WERI-Rb-1 (cell line): ENCODE measurements around the gene MYO3A.

Source experiments
- DNase-seq: peaks from one replicate; pipeline ENCODE4 v3.0.0-alpha.2; 2020
- H3K27ac ChIP-seq: fragments of 250-450 bp; sonication (Bioruptor Pico); 2 replicates; pipeline ENCODE4 v1.5.1; 2020; ENCODE audit warnings: mild to moderate bottlenecking, moderate library complexity
- H3K27me3 ChIP-seq: fragments of 250-450 bp; sonication (Bioruptor Pico); 2 replicates; pipeline ENCODE4 v1.5.1; 2021; ENCODE audit warnings: mild to moderate bottlenecking, low read depth, moderate library complexity; ENCODE audit not compliant: insufficient read depth, severe bottlenecking
- H3K36me3 ChIP-seq: fragments of 250-450 bp; sonication (Bioruptor Pico); 2 replicates; pipeline ENCODE4 v1.5.1; 2020; ENCODE audit warnings: mild to moderate bottlenecking, moderate library complexity
- H3K4me3 ChIP-seq: 2 replicates; pipeline ENCODE4 v1.5.1; 2011; ENCODE audit warnings: low read depth, mild to moderate bottlenecking, control low read depth, low read length
- H3K9me3 ChIP-seq: fragments of 250-450 bp; sonication (Bioruptor Pico); 2 replicates; pipeline ENCODE4 v1.5.1; 2021; ENCODE audit warnings: mild to moderate bottlenecking, moderate library complexity; ENCODE audit not compliant: severe bottlenecking
- CTCF ChIP-seq: IDR thresholded peaks from 2 replicates; pipeline ENCODE4 v1.5.1; 2011; ENCODE audit warnings: low read depth, mild to moderate bottlenecking, control low read depth, inconsistent platforms, low read length

Gene MYO3A

DNA sequence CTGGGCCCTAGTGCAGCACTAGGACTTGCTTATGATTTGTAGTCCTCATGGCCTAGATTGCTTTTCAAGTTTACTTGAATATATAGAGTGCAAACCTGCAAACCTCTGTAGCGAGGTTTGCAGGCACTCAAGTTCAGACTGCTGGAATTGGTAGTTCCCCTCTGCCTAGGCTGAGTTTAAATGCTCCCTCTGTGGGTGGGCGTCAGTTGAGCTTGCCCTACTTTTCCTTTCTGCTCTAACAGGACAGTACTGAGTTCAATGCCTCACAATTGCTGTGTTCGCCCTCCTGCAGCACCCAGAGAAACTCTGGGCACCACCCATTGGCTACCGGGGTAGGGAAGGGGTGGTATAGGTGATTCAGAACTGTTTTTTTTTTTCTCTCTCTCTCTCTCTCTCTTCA is 31.6 kb downstream of the MYO3A start:
- no peak for TF ChIP-seq CTCF
- Histone ChIP-seq H3K4me3 (no peak overlapping the region), H3K36me3 (no peaks in the 10 kb centered on the region), H3K27me3 (no peaks in the 10 kb centered on the region), H3K27ac (no peak overlapping the region), H3K9me3 (no peaks in the 10 kb centered on the region)
- DNase-seq, result no peak

GRCh38 chr10:25966844-25967243 is 32.8 kb downstream of the MYO3A start:
- no peak overlapping the region for H3K27ac ChIP-seq
- TF ChIP-seq CTCF, result no peak
- no peaks in the 10 kb centered on the region for H3K36me3 ChIP-seq
- H3K27me3 ChIP-seq, result no peaks in the 10 kb centered on the region
- no peaks in the 10 kb centered on the region for H3K9me3 ChIP-seq
- DNase-seq, result no peak
- H3K4me3 ChIP-seq, result no peak overlapping the region

DNA sequence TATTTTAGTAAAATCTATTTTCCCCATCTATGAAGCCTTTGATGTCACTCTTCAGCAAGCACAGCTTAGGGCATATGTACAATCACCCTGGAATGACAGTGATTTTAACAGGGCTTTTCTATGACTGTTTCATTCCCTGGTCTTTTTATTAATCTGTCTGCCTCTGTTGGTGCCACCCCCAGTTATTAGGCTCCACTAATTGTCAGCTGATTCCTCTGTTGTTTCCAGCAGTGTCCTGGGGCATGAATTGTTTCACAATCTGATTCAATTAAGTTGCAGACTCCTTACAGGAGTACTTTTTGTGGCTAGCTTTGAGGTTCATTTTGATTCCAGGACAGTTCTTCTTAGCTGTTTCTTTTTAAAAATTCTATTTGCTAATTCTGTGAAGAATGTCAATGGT is 38.6 kb downstream of the MYO3A start:
- TF ChIP-seq CTCF, result no peak
- Histone ChIP-seq H3K9me3 (no peaks in the 10 kb centered on the region), H3K36me3 (no peaks in the 10 kb centered on the region), H3K27ac (no peak overlapping the region), H3K27me3 (no peaks in the 10 kb centered on the region), H3K4me3 (no peak overlapping the region)
- no peak for DNase-seq

DNA sequence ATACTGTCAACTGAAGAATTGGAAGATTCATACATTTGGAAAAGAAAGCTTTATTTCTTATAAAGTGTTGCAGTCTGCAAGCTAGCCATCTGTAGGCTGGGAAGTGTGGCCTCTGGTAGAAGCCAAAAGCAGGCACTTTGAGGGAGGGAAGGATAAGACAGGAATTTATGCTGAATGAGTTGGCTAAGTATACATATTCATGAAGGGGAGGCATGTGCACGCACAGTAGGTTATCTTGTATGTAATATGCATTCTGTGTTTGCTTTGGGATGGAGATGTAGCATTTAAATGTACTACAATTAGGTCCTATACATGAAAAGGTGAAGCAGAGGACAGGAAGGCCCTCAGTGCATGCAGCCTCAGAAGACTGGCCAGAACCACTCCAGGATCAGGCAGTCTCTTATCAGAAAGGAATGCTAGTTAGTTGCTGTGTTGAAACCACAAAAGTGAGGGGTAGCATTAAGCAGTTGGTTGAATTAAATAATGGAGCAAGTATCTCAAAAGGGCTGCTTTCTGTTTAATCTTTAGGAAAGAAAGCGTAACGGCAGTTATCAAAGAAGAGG is 40.9 kb downstream of the MYO3A start:
- Histone ChIP-seq H3K36me3 (no peaks in the 10 kb centered on the region), H3K4me3 (no peak overlapping the region)
- TF ChIP-seq CTCF, result no peak

GRCh38 chr10:25978771-25979170 is 44.7 kb downstream of the MYO3A start:
- DNase-seq, result no peak
- Histone ChIP-seq H3K27ac (no peak overlapping the region), H3K36me3 (no peaks in the 10 kb centered on the region), H3K27me3 (no peaks in the 10 kb centered on the region), H3K9me3 (no peaks in the 10 kb centered on the region), H3K4me3 (no peak overlapping the region)
- TF ChIP-seq CTCF, result no peak

More for the DNA sequence above, 40.9 kb downstream of the MYO3A start:
- no peaks in the 10 kb centered on the region for H3K9me3 ChIP-seq
- no peaks in the 10 kb centered on the region for H3K27me3 ChIP-seq
- DNase-seq, result no peak
- no peak overlapping the region for H3K27ac ChIP-seq

GRCh38 chr10:25982107-25982506 is 48.1 kb downstream of the MYO3A start:
- no peak for TF ChIP-seq CTCF
- no peak overlapping the region for H3K27ac ChIP-seq
- no peaks in the 10 kb centered on the region for H3K36me3 ChIP-seq
- no peak for DNase-seq
- no peaks in the 10 kb centered on the region for H3K27me3 ChIP-seq
- H3K9me3 ChIP-seq, result no peaks in the 10 kb centered on the region
- H3K4me3 ChIP-seq, result no peak overlapping the region
